GM18508 (cell line): Measurements from ENCODE around the gene SYT1.

Experiments used
- ATAC-seq: cut with Tn5 transposase; IDR thresholded peaks from one replicate; pipeline ENCODE4 v1.9.1; 2021; ENCODE audit warnings: moderate number of reproducible peaks; ENCODE audit not compliant: insufficient read depth, unreplicated experiment

SYT1 gene

GRCh38 chr12:79121486-79121885, 256.9 kb downstream of the SYT1 start:
- no peak for ATAC-seq

- no peak for ATAC-seq
These were observed 259.8 kb downstream of the SYT1 start for GRCh38 chr12:79124385-79124784.

GRCh38 chr12:79125358-79125757, 260.8 kb downstream of the SYT1 start:
- ATAC-seq, result no peak

GRCh38 chr12:79127271-79127751, 262.7 kb downstream of the SYT1 start:
- peak; percentile 99 for ATAC-seq

- no peak for ATAC-seq
These were observed 264.4 kb downstream of the SYT1 start for GRCh38 chr12:79128956-79129355.

- no peak for ATAC-seq
These were observed 274.3 kb downstream of the SYT1 start for GRCh38 chr12:79138872-79139271.

GRCh38 chr12:79140711-79141110, 276.1 kb downstream of the SYT1 start:
- ATAC-seq, result no peak

- no peak for ATAC-seq
These were observed 277.2 kb downstream of the SYT1 start for GRCh38 chr12:79141776-79142175.

- no peak for ATAC-seq
These were observed 279.2 kb downstream of the SYT1 start for GRCh38 chr12:79143803-79144202.

- no peak for ATAC-seq
These were observed 287.4 kb downstream of the SYT1 start for GRCh38 chr12:79151956-79152355.

- no peak for ATAC-seq
These were observed 291.1 kb downstream of the SYT1 start for GRCh38 chr12:79155683-79156082.

- ATAC-seq, result peak; percentile 57
These were observed 292.4 kb downstream of the SYT1 start for GRCh38 chr12:79156846-79157463.

- no peak for ATAC-seq
These were observed 296.8 kb downstream of the SYT1 start for GRCh38 chr12:79161249-79161934.

GRCh38 chr12:79162147-79162772, 297.7 kb downstream of the SYT1 start:
- no peak for ATAC-seq

GRCh38 chr12:79162948-79163347, 298.4 kb downstream of the SYT1 start:
- no peak for ATAC-seq

- no peak for ATAC-seq
These were observed 300.3 kb downstream of the SYT1 start for GRCh38 chr12:79164890-79165289.

- ATAC-seq, result no peak
These were observed 304.1 kb downstream of the SYT1 start for GRCh38 chr12:79168687-79169086.

- ATAC-seq, result peak; percentile 77
These were observed 310.1 kb downstream of the SYT1 start for GRCh38 chr12:79174626-79175025.

GRCh38 chr12:79183003-79183402, 318.4 kb downstream of the SYT1 start:
- ATAC-seq, result no peak

- ATAC-seq, result no peak
These were observed 319.4 kb downstream of the SYT1 start for GRCh38 chr12:79183926-79184325.

- ATAC-seq, result no peak
These were observed 321.9 kb downstream of the SYT1 start for GRCh38 chr12:79186506-79186905.

- no peak for ATAC-seq
These were observed 322.5 kb downstream of the SYT1 start for GRCh38 chr12:79187032-79187431.
